Liver (tissue), 3 donors: ENCODE results near the gene UCK2.

Source experiments
- EGR1 ChIP-seq, 2 donors: IDR thresholded peaks; 2 replicates each; pipeline ENCODE4 v1.6.1; 2016 to 2018; ENCODE audit warnings: antibody characterized with exemption in 2 of 2, low read depth in 2 of 2
- FOXA1 ChIP-seq: IDR thresholded peaks from 2 replicates; pipeline ENCODE4 v1.6.1; 2016; ENCODE audit warnings: antibody characterized with exemption
- GABPA ChIP-seq, 2 donors: IDR thresholded peaks in 1 of 2; conservative IDR thresholded peaks in 1 of 2; 2 replicates each; pipeline ENCODE4 v1.6.1; 2016; ENCODE audit warnings: antibody characterized with exemption in 2 of 2, mild to moderate bottlenecking in 1 of 2, moderate library complexity in 1 of 2
- JUND ChIP-seq, 2 donors: IDR thresholded peaks; 2 replicates each; pipeline ENCODE4 v1.6.1; 2016; ENCODE audit warnings: antibody characterized with exemption in 2 of 2
- NR2F2 ChIP-seq: IDR thresholded peaks from 2 replicates; pipeline ENCODE4 v1.6.1; 2016; ENCODE audit warnings: antibody characterized with exemption
- RAD21 ChIP-seq, 2 donors: IDR thresholded peaks; 2 replicates each; pipeline ENCODE4 v1.6.1; 2016; ENCODE audit warnings: antibody characterized with exemption in 2 of 2, mild to moderate bottlenecking in 2 of 2
- RXRA ChIP-seq, 2 donors: IDR thresholded peaks; 2 replicates each; pipeline ENCODE4 v1.6.1; 2017 to 2018; ENCODE audit warnings: antibody characterized with exemption in 2 of 2, mild to moderate bottlenecking in 1 of 2
- SP1 ChIP-seq: IDR thresholded peaks from 2 replicates; pipeline ENCODE4 v1.6.1; 2018; ENCODE audit warnings: antibody characterized with exemption, mild to moderate bottlenecking
- TAF1 ChIP-seq: conservative IDR thresholded peaks from 2 replicates; pipeline ENCODE4 v1.6.1; 2016; ENCODE audit warnings: antibody characterized with exemption, mild to moderate bottlenecking
- TF ChIP-seq, protein P1 (sequence below): fragments of 150-350 bp; IDR thresholded peaks from 2 replicates; pipeline ENCODE4 v1.5.1; 2017; ENCODE audit warnings: improper control_type of control experiment, low read depth, low read length; ENCODE audit not compliant: missing input control
- TF ChIP-seq, protein P2 (sequence below): IDR thresholded peaks from 2 replicates; pipeline ENCODE4 v1.6.1; 2016; ENCODE audit warnings: antibody characterized with exemption
- TF ChIP-seq, protein P3 (sequence below): IDR thresholded peaks from 2 replicates; pipeline ENCODE4 v1.6.1; 2016; ENCODE audit warnings: antibody characterized with exemption, mild to moderate bottlenecking
- TF ChIP-seq, protein P4 (sequence below): IDR thresholded peaks from 2 replicates; pipeline ENCODE4 v1.6.1; 2016; ENCODE audit warnings: antibody characterized with exemption
- TF ChIP-seq, protein P5 (sequence below): IDR thresholded peaks from 2 replicates; pipeline ENCODE4 v1.6.1; 2016; ENCODE audit warnings: antibody characterized with exemption
- donor health status: healthy.
- donor health status: healthy.

DNA sequence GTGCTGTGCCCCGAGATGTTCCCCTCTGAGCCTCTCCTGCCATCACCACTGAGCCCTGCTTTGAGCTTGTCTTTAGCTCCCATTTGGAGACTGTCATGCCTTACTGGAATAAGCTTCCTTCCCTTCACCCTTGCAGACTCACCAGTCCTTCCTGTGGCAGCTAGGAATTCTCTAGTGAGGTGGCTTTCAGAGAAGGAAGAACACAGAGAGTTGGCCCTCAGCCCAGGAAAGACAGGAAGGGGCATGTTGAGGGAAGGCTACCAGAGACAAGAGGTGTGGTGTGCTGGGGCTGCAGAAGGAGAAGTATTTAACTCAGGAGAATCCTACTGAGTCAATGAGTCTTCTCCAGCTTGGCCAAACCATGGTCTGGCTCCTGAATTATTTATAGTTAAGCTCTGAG is 76.3 kb downstream of the UCK2 start:
- TF ChIP-seq, protein P1, sequence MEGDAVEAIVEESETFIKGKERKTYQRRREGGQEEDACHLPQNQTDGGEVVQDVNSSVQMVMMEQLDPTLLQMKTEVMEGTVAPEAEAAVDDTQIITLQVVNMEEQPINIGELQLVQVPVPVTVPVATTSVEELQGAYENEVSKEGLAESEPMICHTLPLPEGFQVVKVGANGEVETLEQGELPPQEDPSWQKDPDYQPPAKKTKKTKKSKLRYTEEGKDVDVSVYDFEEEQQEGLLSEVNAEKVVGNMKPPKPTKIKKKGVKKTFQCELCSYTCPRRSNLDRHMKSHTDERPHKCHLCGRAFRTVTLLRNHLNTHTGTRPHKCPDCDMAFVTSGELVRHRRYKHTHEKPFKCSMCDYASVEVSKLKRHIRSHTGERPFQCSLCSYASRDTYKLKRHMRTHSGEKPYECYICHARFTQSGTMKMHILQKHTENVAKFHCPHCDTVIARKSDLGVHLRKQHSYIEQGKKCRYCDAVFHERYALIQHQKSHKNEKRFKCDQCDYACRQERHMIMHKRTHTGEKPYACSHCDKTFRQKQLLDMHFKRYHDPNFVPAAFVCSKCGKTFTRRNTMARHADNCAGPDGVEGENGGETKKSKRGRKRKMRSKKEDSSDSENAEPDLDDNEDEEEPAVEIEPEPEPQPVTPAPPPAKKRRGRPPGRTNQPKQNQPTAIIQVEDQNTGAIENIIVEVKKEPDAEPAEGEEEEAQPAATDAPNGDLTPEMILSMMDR = no peak
- TF ChIP-seq, protein P2, sequence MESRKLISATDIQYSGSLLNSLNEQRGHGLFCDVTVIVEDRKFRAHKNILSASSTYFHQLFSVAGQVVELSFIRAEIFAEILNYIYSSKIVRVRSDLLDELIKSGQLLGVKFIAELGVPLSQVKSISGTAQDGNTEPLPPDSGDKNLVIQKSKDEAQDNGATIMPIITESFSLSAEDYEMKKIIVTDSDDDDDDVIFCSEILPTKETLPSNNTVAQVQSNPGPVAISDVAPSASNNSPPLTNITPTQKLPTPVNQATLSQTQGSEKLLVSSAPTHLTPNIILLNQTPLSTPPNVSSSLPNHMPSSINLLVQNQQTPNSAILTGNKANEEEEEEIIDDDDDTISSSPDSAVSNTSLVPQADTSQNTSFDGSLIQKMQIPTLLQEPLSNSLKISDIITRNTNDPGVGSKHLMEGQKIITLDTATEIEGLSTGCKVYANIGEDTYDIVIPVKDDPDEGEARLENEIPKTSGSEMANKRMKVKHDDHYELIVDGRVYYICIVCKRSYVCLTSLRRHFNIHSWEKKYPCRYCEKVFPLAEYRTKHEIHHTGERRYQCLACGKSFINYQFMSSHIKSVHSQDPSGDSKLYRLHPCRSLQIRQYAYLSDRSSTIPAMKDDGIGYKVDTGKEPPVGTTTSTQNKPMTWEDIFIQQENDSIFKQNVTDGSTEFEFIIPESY = no peak
- TF ChIP-seq SP1 (no peak), JUND (IDR thresholded peaks at IDR 0.05) (no peak), RAD21 (IDR thresholded peaks at IDR 0.05) (no peak), TAF1 (no peak), EGR1 (IDR thresholded peaks at IDR 0.05; ENCODE audit: low read depth in 2 of 2) (no peak), GABPA (IDR thresholded peaks at IDR 0.05 in 1 of 2, conservative IDR thresholded peaks at IDR 0.05 in 1 of 2) (no peak), FOXA1 (no peak), NR2F2 (no peak), RXRA (IDR thresholded peaks at IDR 0.05) (no peak)
- TF ChIP-seq, protein P3, sequence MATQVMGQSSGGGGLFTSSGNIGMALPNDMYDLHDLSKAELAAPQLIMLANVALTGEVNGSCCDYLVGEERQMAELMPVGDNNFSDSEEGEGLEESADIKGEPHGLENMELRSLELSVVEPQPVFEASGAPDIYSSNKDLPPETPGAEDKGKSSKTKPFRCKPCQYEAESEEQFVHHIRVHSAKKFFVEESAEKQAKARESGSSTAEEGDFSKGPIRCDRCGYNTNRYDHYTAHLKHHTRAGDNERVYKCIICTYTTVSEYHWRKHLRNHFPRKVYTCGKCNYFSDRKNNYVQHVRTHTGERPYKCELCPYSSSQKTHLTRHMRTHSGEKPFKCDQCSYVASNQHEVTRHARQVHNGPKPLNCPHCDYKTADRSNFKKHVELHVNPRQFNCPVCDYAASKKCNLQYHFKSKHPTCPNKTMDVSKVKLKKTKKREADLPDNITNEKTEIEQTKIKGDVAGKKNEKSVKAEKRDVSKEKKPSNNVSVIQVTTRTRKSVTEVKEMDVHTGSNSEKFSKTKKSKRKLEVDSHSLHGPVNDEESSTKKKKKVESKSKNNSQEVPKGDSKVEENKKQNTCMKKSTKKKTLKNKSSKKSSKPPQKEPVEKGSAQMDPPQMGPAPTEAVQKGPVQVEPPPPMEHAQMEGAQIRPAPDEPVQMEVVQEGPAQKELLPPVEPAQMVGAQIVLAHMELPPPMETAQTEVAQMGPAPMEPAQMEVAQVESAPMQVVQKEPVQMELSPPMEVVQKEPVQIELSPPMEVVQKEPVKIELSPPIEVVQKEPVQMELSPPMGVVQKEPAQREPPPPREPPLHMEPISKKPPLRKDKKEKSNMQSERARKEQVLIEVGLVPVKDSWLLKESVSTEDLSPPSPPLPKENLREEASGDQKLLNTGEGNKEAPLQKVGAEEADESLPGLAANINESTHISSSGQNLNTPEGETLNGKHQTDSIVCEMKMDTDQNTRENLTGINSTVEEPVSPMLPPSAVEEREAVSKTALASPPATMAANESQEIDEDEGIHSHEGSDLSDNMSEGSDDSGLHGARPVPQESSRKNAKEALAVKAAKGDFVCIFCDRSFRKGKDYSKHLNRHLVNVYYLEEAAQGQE = no peak
- TF ChIP-seq, protein P4, sequence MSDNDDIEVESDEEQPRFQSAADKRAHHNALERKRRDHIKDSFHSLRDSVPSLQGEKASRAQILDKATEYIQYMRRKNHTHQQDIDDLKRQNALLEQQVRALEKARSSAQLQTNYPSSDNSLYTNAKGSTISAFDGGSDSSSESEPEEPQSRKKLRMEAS = no peak
- TF ChIP-seq, protein P5, sequence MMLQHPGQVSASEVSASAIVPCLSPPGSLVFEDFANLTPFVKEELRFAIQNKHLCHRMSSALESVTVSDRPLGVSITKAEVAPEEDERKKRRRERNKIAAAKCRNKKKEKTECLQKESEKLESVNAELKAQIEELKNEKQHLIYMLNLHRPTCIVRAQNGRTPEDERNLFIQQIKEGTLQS = no peak
